GM12878 (cell line): ENCODE measurements around the gene NAT10. TPM values are rescaled to one million over a fixed set of nuclear protein-coding genes. Genes with fewer than 3 reads are reported as not detected.

Experiments
- ATAC-seq: fragments of 200-7000 bp; cut with Tn5 transposase; 3 replicates; pipeline ENCODE4 v1.9.1; 2020; ENCODE audit warnings: mild to moderate bottlenecking, moderate library complexity
- BruUV-seq: library from RNA; stranded (reverse); fragments of 400-500 nt; replicated peaks from 2 replicates; lab custom pipeline; 2021; lab: Mats Ljungman, UMichigan
- CTCF ChIA-PET: fragments of 300-600 bp; sonication (Branson Sonifier 250); formaldehyde crosslinking; extraction: SDS; loops from one replicate; lab custom pipeline; 2021; ENCODE audit warnings: inconsistent platforms; lab: Yijun Ruan, JAX
- POLR2A ChIA-PET: fragments of 350-600 bp; formaldehyde crosslinking; extraction: SDS; loops from one replicate; lab custom pipeline; 2021; ENCODE audit warnings: inconsistent platforms; lab: Charles Lee
- RAD21 ChIA-PET: fragments of 300-600 bp; sonication (Branson Sonifier 250); formaldehyde crosslinking; loops from one replicate; lab custom pipeline; 2023; ENCODE audit warnings: antibody characterized with exemption; ENCODE audit not compliant: unreplicated experiment; lab: Charles Lee
- SMC1A ChIA-PET: fragments of 300-600 bp; sonication (Branson Sonifier 250); formaldehyde crosslinking; loops from one replicate; lab custom pipeline; 2023; ENCODE audit not compliant: unreplicated experiment, uncharacterized antibody; lab: Charles Lee
- DNase-seq: peaks from one replicate; pipeline ENCODE4 v3.0.0-alpha.2; 2011; ENCODE audit warnings: low read depth, low spot score
- FAIRE-seq: peaks from 3 replicates; lab custom pipeline; 2011; peaks lifted over from hg19 to GRCh38; lab: Jason Lieb, UNC
- H2AFZ ChIP-seq: 2 replicates; pipeline ENCODE4 v1.6.0; 2011; ENCODE audit warnings: low read depth, low read length, control low read depth; ENCODE audit not compliant: control insufficient read depth
- H3K27ac ChIP-seq: 2 replicates; pipeline ENCODE4 v1.5.1; 2011; ENCODE audit warnings: control low read depth; ENCODE audit not compliant: control insufficient read depth, insufficient read depth
- H3K27me3 ChIP-seq, 2 experiments: replicated peaks in 1 of 2; 2 replicates each; pipeline versions ENCODE4 v1.6.0 to v1.6.1; 2011; ENCODE audit warnings: low read length in 1 of 2; ENCODE audit not compliant: control insufficient read depth in 2 of 2, insufficient read depth in 2 of 2
- H3K36me3 ChIP-seq, 2 experiments: 2 replicates each; pipeline ENCODE4 v1.5.1; 2011; ENCODE audit warnings: low read length in 1 of 2; ENCODE audit not compliant: control insufficient read depth in 2 of 2, insufficient read depth in 2 of 2
- H3K4me1 ChIP-seq: 2 replicates; pipeline ENCODE4 v1.6.1; 2011; ENCODE audit warnings: mild to moderate bottlenecking, low read length, moderate library complexity, mixed read lengths; ENCODE audit not compliant: control insufficient read depth, insufficient read depth
- H3K4me2 ChIP-seq: 2 replicates; pipeline ENCODE4 v1.6.0; 2011; ENCODE audit warnings: control low read depth; ENCODE audit not compliant: control insufficient read depth, insufficient read depth
- H3K4me3 ChIP-seq: fragments of 200-600 bp; sonication (generic); 2 replicates; pipeline ENCODE4 v1.5.1; 2016
- H3K79me2 ChIP-seq: 2 replicates; pipeline ENCODE4 v1.6.0; 2011; ENCODE audit warnings: low read length; ENCODE audit not compliant: control insufficient read depth, insufficient read depth
- H3K9ac ChIP-seq: 2 replicates; pipeline ENCODE4 v1.8.0; 2011; ENCODE audit warnings: low read length, control low read depth, mixed read lengths; ENCODE audit not compliant: control insufficient read depth, insufficient read depth
- H3K9me3 ChIP-seq: replicated peaks from 3 replicates; pipeline ENCODE4 v1.5.1; 2011; ENCODE audit warnings: mild to moderate bottlenecking, low read length; ENCODE audit not compliant: control insufficient read depth, insufficient read depth
- H4K20me1 ChIP-seq: 2 replicates; pipeline ENCODE4 v1.6.0; 2011; ENCODE audit not compliant: control insufficient read depth, insufficient read depth
- DPF2 ChIP-seq: fragments of 450-650 bp; IDR thresholded peaks from 2 replicates; pipeline ENCODE4 v1.6.1; 2017; ENCODE audit warnings: mild to moderate bottlenecking
- IKZF2 ChIP-seq, 2 experiments: fragments of 450-650 bp; IDR thresholded peaks; 2 replicates each; pipeline ENCODE4 v1.6.1; 2017; ENCODE audit warnings: mild to moderate bottlenecking in 2 of 2, moderate library complexity in 2 of 2
- JUNB ChIP-seq: IDR thresholded peaks from 2 replicates; pipeline ENCODE4 v1.6.1; 2016; ENCODE audit warnings: antibody characterized with exemption, mild to moderate bottlenecking
- TCF7 ChIP-seq: IDR thresholded peaks from 2 replicates; pipeline ENCODE4 v1.6.1; 2014; ENCODE audit warnings: antibody characterized with exemption, borderline replicate concordance
- WGBS: methylation state at CpG from one replicate; pipeline ENCODE4 v1.1.6; 2016; ENCODE audit warnings: low lambda C conversion rate; ENCODE audit not compliant: insufficient replicate concordance, insufficient coverage; ENCODE audit errors: missing lambda C conversion rate; 5-methylcytosine and 5-hydroxymethylcytosine counted together
- in situ Hi-C: fragments of 300-500 bp; cut with MboI; formaldehyde crosslinking; loops from 9 replicates; pipeline ENCODE4 v1.14.3; 2018; ENCODE audit warnings: mixed read lengths
- intact Hi-C: fragments of 100-400 bp; cut with micrococcal nuclease; formaldehyde crosslinking; loops from one replicate; pipeline ENCODE4 v1.14.2; 2022; ENCODE audit not compliant: unreplicated experiment
- polyA plus RNA-seq, 11 experiments: library from polyadenylated mRNA; depleted of rRNA in 4 of 11; unstranded in 6 of 11; stranded (reverse) in 5 of 11; fragments of >200 nt; fragmentation: Nextera tagmentation in 4 of 11; fragmentation: Illumina TruSeq in 1 of 11; extraction: Ambion mirVana in 4 of 11; extraction: Trizol in 1 of 11; gene quantifications; 1 replicate in 1 of 11; 2 replicates in 10 of 11; pipeline versions ENCODE4 v1.2.1 to v1.2.3, GENCODE V29; 2011 to 2016; ENCODE audit warnings: inconsistent platforms in 2 of 11, missing spikeins in 2 of 11, low read depth in 1 of 11
- total RNA-seq, 4 experiments: library from RNA; depleted of rRNA in 3 of 4; stranded (reverse); fragments of >200 nt in 3 of 4; fragmentation: Illumina TruSeq in 1 of 4; extraction: Trizol in 1 of 4; gene quantifications; 2 replicates each; pipeline versions ENCODE4 v1.2.1 to v1.2.3, GENCODE V29; 2013 to 2021
- TF ChIP-seq, protein P1 (sequence below): fragments of 450-650 bp; IDR thresholded peaks from 2 replicates; pipeline ENCODE4 v1.6.1; 2017; ENCODE audit warnings: mild to moderate bottlenecking, low read depth, inconsistent platforms; ENCODE audit not compliant: poor library complexity, severe bottlenecking
- TF ChIP-seq, protein P2 (sequence below): fragments of 450-650 bp; formaldehyde crosslinking; IDR thresholded peaks from 2 replicates; pipeline ENCODE4 v1.4.0; 2020; ENCODE audit warnings: mild to moderate bottlenecking, moderate library complexity
- TF ChIP-seq, protein P3 (sequence below): IDR thresholded peaks from 2 replicates; pipeline ENCODE4 v1.6.1; 2011; ENCODE audit warnings: low read depth, mild to moderate bottlenecking, low read length, moderate library complexity, borderline replicate concordance; ENCODE audit errors: extremely low read depth

The NAT10 gene
- total and polyA plus RNA-seq, 10 of the 15 experiments (the other 5 are each of a cell fraction or from before 2014, with no cell fraction given), result 45.1 to 95.5 (median 72.8) TPM

- H3K9me3 ChIP-seq, result no peaks in the 10 kb centered on the region
- RAD21 ChIA-PET, result no interaction called here
- H3K27ac ChIP-seq, result no peak overlapping the region
- H3K79me2 ChIP-seq, result no peaks in the 10 kb centered on the region; the same call in 1 of the 2 replicates
- CTCF ChIA-PET, result interaction anchor here (0.7 to 1.4 kb wide), 2 partner anchors 9 to 18 kb away, joined by 3 to 4 read pairs; partner anchors contain the start of gene NAT10
- no peaks in the 10 kb centered on the region for H3K27me3 ChIP-seq
- in situ Hi-C loops, result no loop called here
- FAIRE-seq, result no peak
- peaks cover 13 to 61% of the 10 kb centered on the region in 2 experiments for H3K36me3 ChIP-seq
- DNase-seq, result no peak
- no peak overlapping the region for H2AFZ ChIP-seq
- no peaks in the 10 kb centered on the region for H4K20me1 ChIP-seq
- no TSS peak for BruUV-seq
- peak; percentile 44; the same call in 2 of the 3 replicates for ATAC-seq
- H3K4me3 ChIP-seq, result no peak overlapping the region
- H3K9ac ChIP-seq, result no peak overlapping the region
- 57% methylated on average over 4 of the region's 4 CpGs for WGBS
- no peaks in the 10 kb centered on the region for H3K4me1 ChIP-seq
- H3K4me2 ChIP-seq, result no peak overlapping the region
- SMC1A ChIA-PET, result interaction anchor here (0.6 to 3.3 kb wide), 4 partner anchors 9 to 329 kb away, joined by 3 to 11 read pairs (median 5); no protein-coding TSS in a partner anchor
- TF ChIP-seq TCF7 (no peak), IKZF2 (IDR thresholded peaks at IDR 0.05) (peak; percentile 22 to 48; a peak in 3 of 4 replicates), DPF2 (no peak), JUNB (no peak)
- TF ChIP-seq, protein P1, sequence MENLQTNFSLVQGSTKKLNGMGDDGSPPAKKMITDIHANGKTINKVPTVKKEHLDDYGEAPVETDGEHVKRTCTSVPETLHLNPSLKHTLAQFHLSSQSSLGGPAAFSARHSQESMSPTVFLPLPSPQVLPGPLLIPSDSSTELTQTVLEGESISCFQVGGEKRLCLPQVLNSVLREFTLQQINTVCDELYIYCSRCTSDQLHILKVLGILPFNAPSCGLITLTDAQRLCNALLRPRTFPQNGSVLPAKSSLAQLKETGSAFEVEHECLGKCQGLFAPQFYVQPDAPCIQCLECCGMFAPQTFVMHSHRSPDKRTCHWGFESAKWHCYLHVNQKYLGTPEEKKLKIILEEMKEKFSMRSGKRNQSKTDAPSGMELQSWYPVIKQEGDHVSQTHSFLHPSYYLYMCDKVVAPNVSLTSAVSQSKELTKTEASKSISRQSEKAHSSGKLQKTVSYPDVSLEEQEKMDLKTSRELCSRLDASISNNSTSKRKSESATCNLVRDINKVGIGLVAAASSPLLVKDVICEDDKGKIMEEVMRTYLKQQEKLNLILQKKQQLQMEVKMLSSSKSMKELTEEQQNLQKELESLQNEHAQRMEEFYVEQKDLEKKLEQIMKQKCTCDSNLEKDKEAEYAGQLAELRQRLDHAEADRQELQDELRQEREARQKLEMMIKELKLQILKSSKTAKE, result peak; percentile 31
- TF ChIP-seq, protein P2, sequence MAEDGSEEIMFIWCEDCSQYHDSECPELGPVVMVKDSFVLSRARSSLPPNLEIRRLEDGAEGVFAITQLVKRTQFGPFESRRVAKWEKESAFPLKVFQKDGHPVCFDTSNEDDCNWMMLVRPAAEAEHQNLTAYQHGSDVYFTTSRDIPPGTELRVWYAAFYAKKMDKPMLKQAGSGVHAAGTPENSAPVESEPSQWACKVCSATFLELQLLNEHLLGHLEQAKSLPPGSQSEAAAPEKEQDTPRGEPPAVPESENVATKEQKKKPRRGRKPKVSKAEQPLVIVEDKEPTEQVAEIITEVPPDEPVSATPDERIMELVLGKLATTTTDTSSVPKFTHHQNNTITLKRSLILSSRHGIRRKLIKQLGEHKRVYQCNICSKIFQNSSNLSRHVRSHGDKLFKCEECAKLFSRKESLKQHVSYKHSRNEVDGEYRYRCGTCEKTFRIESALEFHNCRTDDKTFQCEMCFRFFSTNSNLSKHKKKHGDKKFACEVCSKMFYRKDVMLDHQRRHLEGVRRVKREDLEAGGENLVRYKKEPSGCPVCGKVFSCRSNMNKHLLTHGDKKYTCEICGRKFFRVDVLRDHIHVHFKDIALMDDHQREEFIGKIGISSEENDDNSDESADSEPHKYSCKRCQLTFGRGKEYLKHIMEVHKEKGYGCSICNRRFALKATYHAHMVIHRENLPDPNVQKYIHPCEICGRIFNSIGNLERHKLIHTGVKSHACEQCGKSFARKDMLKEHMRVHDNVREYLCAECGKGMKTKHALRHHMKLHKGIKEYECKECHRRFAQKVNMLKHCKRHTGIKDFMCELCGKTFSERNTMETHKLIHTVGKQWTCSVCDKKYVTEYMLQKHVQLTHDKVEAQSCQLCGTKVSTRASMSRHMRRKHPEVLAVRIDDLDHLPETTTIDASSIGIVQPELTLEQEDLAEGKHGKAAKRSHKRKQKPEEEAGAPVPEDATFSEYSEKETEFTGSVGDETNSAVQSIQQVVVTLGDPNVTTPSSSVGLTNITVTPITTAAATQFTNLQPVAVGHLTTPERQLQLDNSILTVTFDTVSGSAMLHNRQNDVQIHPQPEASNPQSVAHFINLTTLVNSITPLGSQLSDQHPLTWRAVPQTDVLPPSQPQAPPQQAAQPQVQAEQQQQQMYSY (CRISPR knock-in tag), result no peak
- TF ChIP-seq, protein P3, sequence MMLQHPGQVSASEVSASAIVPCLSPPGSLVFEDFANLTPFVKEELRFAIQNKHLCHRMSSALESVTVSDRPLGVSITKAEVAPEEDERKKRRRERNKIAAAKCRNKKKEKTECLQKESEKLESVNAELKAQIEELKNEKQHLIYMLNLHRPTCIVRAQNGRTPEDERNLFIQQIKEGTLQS, result no peak
- TF ChIP-seq, all 136 proteins: peak for 2
- intact Hi-C loops, result no loop called here
- POLR2A ChIA-PET, result interaction anchor here (0.6 kb wide), 2 partner anchors 18 to 146 kb away, joined by 3 to 4 read pairs; no protein-coding TSS in a partner anchor
These were observed 18.7 kb upstream of the NAT10 start for GRCh38 chr11:34086554-34087283.
